ENCODE data around the gene DPP10.

- TF ChIP-seq, protein P1, sequence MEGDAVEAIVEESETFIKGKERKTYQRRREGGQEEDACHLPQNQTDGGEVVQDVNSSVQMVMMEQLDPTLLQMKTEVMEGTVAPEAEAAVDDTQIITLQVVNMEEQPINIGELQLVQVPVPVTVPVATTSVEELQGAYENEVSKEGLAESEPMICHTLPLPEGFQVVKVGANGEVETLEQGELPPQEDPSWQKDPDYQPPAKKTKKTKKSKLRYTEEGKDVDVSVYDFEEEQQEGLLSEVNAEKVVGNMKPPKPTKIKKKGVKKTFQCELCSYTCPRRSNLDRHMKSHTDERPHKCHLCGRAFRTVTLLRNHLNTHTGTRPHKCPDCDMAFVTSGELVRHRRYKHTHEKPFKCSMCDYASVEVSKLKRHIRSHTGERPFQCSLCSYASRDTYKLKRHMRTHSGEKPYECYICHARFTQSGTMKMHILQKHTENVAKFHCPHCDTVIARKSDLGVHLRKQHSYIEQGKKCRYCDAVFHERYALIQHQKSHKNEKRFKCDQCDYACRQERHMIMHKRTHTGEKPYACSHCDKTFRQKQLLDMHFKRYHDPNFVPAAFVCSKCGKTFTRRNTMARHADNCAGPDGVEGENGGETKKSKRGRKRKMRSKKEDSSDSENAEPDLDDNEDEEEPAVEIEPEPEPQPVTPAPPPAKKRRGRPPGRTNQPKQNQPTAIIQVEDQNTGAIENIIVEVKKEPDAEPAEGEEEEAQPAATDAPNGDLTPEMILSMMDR (IDR thresholded peaks at IDR 0.05; ENCODE audit: low read depth, low read length, missing input control), result no peak
- TF ChIP-seq MAX (IDR thresholded peaks at IDR 0.05), result no peak
- no peak for TF ChIP-seq YY1 (IDR thresholded peaks at IDR 0.05)
- no peak for TF ChIP-seq RAD21 (IDR thresholded peaks at IDR 0.05)
- no peak for TF ChIP-seq SP1 (IDR thresholded peaks at IDR 0.05)
- no peak for TF ChIP-seq EGR1 (IDR thresholded peaks at IDR 0.05; ENCODE audit: low read depth in 2 of 2)
- TF ChIP-seq ZBTB33 (IDR thresholded peaks at IDR 0.05), result no peak
- TF ChIP-seq, protein P2, sequence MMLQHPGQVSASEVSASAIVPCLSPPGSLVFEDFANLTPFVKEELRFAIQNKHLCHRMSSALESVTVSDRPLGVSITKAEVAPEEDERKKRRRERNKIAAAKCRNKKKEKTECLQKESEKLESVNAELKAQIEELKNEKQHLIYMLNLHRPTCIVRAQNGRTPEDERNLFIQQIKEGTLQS (IDR thresholded peaks at IDR 0.05), result no peak
- TF ChIP-seq, protein P3, sequence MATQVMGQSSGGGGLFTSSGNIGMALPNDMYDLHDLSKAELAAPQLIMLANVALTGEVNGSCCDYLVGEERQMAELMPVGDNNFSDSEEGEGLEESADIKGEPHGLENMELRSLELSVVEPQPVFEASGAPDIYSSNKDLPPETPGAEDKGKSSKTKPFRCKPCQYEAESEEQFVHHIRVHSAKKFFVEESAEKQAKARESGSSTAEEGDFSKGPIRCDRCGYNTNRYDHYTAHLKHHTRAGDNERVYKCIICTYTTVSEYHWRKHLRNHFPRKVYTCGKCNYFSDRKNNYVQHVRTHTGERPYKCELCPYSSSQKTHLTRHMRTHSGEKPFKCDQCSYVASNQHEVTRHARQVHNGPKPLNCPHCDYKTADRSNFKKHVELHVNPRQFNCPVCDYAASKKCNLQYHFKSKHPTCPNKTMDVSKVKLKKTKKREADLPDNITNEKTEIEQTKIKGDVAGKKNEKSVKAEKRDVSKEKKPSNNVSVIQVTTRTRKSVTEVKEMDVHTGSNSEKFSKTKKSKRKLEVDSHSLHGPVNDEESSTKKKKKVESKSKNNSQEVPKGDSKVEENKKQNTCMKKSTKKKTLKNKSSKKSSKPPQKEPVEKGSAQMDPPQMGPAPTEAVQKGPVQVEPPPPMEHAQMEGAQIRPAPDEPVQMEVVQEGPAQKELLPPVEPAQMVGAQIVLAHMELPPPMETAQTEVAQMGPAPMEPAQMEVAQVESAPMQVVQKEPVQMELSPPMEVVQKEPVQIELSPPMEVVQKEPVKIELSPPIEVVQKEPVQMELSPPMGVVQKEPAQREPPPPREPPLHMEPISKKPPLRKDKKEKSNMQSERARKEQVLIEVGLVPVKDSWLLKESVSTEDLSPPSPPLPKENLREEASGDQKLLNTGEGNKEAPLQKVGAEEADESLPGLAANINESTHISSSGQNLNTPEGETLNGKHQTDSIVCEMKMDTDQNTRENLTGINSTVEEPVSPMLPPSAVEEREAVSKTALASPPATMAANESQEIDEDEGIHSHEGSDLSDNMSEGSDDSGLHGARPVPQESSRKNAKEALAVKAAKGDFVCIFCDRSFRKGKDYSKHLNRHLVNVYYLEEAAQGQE (IDR thresholded peaks at IDR 0.05), result no peak
- TF ChIP-seq HNF4G (IDR thresholded peaks at IDR 0.05), result no peak
- TF ChIP-seq JUND (IDR thresholded peaks at IDR 0.05), result no peak
- TF ChIP-seq TAF1 (conservative IDR thresholded peaks at IDR 0.05), result no peak
- TF ChIP-seq RXRA (IDR thresholded peaks at IDR 0.05), result no peak
Measured at GRCh38 chr2:114628481-114628880, 186.0 kb downstream of the DPP10 start.

Measured in liver (tissue), 3 donors.